PFSK-1 (cell line): ENCODE data around the gene CCDC50.

Experiments used
- FOXP2 ChIP-seq: optimal IDR thresholded peaks from 2 replicates; pipeline ENCODE3; 2011; ENCODE audit warnings: borderline replicate concordance, control low read depth, inconsistent platforms; ENCODE audit not compliant: insufficient read depth; ENCODE audit errors: extremely low read length, extremely low read depth
- POLR2AphosphoS5 ChIP-seq: IDR thresholded peaks from 2 replicates; pipeline ENCODE4 v1.6.1; 2012; ENCODE audit warnings: low read depth, mild to moderate bottlenecking, control low read depth, low read length, moderate library complexity
- SIN3A ChIP-seq: IDR thresholded peaks from 2 replicates; pipeline ENCODE4 v1.6.1; 2012; ENCODE audit warnings: mild to moderate bottlenecking, low read length, moderate library complexity, borderline replicate concordance; ENCODE audit not compliant: insufficient read depth
- TAF1 ChIP-seq: IDR thresholded peaks from 2 replicates; pipeline ENCODE4 v1.6.1; 2012; ENCODE audit warnings: low read length, control low read depth, borderline replicate concordance; ENCODE audit not compliant: insufficient read depth
- TF ChIP-seq, protein P1 (sequence below), 2 experiments: IDR thresholded peaks; 2 replicates each; pipeline versions ENCODE4 v1.6.1 to v1.8.0; 2011 to 2012; ENCODE audit warnings: low read depth in 2 of 2, low read length in 2 of 2, control low read depth in 1 of 2, inconsistent platforms in 1 of 2, mild to moderate bottlenecking in 1 of 2, moderate library complexity in 1 of 2; ENCODE audit not compliant: insufficient read depth in 1 of 2

Gene CCDC50

DNA sequence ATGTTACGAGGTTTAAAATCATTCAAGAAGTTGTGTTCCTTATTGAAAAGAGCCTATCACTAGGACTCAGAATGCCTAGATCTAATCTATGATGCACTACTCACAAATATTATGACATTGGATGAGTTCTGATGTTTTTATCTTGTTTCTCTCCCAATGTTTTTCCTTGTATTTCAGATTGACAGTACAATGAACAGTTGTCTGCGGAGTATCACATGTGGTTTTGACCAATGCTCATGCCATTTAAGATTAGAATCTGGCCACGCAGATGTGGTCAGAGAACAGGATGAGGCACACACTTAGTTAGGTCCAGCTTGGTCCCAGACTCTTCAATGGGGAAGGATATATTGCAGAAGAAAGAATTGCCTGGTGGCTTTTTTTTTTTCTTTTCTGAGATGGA is 25.6 kb upstream of the CCDC50 start:
- TF ChIP-seq, protein P1, sequence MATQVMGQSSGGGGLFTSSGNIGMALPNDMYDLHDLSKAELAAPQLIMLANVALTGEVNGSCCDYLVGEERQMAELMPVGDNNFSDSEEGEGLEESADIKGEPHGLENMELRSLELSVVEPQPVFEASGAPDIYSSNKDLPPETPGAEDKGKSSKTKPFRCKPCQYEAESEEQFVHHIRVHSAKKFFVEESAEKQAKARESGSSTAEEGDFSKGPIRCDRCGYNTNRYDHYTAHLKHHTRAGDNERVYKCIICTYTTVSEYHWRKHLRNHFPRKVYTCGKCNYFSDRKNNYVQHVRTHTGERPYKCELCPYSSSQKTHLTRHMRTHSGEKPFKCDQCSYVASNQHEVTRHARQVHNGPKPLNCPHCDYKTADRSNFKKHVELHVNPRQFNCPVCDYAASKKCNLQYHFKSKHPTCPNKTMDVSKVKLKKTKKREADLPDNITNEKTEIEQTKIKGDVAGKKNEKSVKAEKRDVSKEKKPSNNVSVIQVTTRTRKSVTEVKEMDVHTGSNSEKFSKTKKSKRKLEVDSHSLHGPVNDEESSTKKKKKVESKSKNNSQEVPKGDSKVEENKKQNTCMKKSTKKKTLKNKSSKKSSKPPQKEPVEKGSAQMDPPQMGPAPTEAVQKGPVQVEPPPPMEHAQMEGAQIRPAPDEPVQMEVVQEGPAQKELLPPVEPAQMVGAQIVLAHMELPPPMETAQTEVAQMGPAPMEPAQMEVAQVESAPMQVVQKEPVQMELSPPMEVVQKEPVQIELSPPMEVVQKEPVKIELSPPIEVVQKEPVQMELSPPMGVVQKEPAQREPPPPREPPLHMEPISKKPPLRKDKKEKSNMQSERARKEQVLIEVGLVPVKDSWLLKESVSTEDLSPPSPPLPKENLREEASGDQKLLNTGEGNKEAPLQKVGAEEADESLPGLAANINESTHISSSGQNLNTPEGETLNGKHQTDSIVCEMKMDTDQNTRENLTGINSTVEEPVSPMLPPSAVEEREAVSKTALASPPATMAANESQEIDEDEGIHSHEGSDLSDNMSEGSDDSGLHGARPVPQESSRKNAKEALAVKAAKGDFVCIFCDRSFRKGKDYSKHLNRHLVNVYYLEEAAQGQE (IDR thresholded peaks at IDR 0.05; ENCODE audit: insufficient read depth in 1 of 2, low read depth in 2 of 2, low read length in 2 of 2) = no peak
- peak; percentile 56 for TF ChIP-seq POLR2AphosphoS5
- TF ChIP-seq FOXP2 = no peak
- TF ChIP-seq SIN3A = no peak; the same call in 1 of the 2 replicates
- TF ChIP-seq TAF1 = no peak

DNA sequence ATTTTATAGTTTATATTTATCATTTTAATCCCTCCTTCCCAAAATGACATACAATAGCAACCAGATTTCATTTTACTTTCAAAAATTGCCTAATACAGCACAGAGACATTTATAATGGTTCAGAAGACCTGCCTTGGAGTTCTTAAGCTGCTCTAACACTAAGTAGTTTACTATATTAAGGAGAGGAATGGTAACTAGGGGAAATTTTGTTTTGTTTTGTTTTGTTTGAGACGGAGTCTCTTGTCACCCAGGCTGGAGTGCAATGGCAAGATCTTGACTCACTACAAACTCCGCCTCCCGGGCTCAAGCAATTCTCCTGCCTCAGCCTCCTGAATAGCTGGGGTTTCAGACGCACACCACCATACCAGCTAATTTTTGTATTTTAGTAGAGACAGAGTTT is 22.8 kb upstream of the CCDC50 start:
- TF ChIP-seq SIN3A = no peak
- TF ChIP-seq, protein P1 (IDR thresholded peaks at IDR 0.05; ENCODE audit: insufficient read depth in 1 of 2, low read depth in 2 of 2, low read length in 2 of 2) = no peak

DNA sequence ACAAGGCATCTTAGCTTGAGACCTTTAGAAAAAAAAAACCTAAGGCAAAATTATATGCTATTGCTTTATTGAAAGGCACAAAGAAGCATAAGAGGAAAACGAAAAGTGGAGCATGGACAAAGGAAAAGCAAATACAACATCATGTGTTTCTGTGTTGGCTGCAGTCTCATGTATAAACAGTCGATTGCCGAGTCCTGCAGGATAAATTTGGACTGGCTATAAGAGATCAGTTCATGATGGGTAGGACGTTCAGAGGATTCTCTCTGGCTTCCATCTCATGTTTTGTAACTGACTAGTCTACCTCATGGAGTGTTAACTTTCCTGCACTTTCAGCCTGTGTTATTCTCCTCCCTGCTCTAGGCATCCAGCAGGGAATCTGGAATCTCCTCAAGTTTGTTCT is 21.9 kb upstream of the CCDC50 start:
- TF ChIP-seq TAF1 = no peak
- no peak for TF ChIP-seq FOXP2
- TF ChIP-seq, protein P1 (IDR thresholded peaks at IDR 0.05; ENCODE audit: insufficient read depth in 1 of 2, low read depth in 2 of 2, low read length in 2 of 2) = no peak
- TF ChIP-seq POLR2AphosphoS5 = no peak
- no peak for TF ChIP-seq SIN3A

DNA sequence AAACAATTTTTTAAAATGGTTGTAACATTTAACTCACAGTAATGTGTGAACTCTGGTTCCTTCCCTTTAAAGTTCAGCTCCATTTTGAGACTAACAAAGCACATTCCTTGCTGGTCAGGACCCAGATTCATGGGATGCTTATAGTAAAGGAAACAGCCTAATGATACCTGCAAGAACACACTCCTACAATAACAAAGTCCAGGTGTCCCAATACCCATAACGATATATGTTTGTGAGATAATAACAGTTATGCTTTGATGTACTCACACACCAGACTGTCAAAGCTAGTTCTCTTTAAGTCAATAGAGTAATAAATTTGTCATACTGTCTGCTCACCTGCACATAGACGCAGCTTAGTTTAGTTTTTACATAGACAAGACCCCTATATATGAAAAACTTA is 15.9 kb upstream of the CCDC50 start:
- TF ChIP-seq TAF1 = no peak
- TF ChIP-seq POLR2AphosphoS5 = no peak
- TF ChIP-seq FOXP2 = no peak
- TF ChIP-seq, protein P1 (IDR thresholded peaks at IDR 0.05; ENCODE audit: insufficient read depth in 1 of 2, low read depth in 2 of 2, low read length in 2 of 2) = no peak
- no peak for TF ChIP-seq SIN3A

DNA sequence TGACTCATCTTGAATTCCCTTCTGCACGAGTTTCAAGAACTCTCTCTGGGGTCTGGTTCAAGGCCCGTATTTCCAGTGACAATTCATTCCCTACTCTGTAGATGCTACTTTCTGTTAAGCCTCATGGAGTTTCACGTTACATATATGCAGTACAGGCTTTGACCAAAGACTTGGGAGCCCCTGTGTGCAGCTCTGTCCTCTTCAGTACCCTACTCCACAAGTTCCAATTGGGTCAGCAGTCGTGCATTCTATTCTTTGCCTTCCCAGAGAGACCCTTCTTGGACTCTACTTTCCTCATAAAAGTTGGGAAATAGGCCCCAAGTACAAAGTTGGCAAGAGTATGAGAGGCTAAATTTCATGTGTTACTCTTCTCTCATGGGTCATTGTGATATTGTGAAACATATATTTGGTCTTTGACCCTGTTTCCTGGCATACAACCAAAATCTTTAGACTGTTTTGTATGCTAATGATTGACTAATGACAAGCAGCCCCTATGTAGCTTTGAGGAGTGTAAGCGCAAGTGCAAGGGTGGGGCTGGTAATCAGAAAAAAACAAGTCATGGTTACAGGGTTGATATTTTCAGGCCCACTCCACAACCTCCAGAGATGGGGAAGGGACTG is 15.0 kb upstream of the CCDC50 start:
- TF ChIP-seq TAF1 (no peak), SIN3A (no peak), POLR2AphosphoS5 (no peak), FOXP2 (no peak)
- TF ChIP-seq, protein P1 (IDR thresholded peaks at IDR 0.05; ENCODE audit: insufficient read depth in 1 of 2, low read depth in 2 of 2, low read length in 2 of 2) = no peak
